Renal pelvis (tissue), 12 donors: ENCODE results near the gene COL4A5. TPM values are rescaled to one million over a fixed set of nuclear protein-coding genes. Genes with fewer than 3 reads are reported as not detected.
"Not testable (repeated sequence)": the region's sequence is repeated elsewhere in the genome, so short reads cannot be mapped to it uniquely, and the experiment has no call there.

Source experiments
- DNase-seq: peaks from one replicate; pipeline ENCODE4 v3.0.0-alpha.2; 2013
- long read RNA-seq, 16 experiments: transcript quantifications; one replicate each; lab custom pipeline, GENCODE V29; 2026
- polyA plus RNA-seq, 3 donors: library from polyadenylated mRNA; unstranded; fragments of 120-200 nt; gene quantifications; one replicate each; pipeline ENCODE4 v1.2.1, GENCODE V29; 2013; ENCODE audit not compliant: insufficient read length in 3 of 3

COL4A5 gene
- 100 to 1,000 TPM; 106 to 138 (median 134) TPM for polyA plus RNA-seq
- long read RNA-seq, donor 1, full-length matches to known transcripts, result 11 of 11 reads
- long read RNA-seq, donor 1, partial matches to known transcripts, result 0 of 11 reads
- long read RNA-seq, donor 1, other reads (novel, unspliced or antisense), result 0 of 11 reads
- long read RNA-seq, donor 2, full-length matches to known transcripts, result 11 of 16 reads
- long read RNA-seq, donor 2, partial matches to known transcripts, result 5 of 16 reads
- long read RNA-seq, donor 2, other reads (novel, unspliced or antisense), result 0 of 16 reads
- long read RNA-seq, donor 3, transcript COL4A5-212 (1 exons, 3,915 nt), result major isoform, 20 of 21 reads
- long read RNA-seq, donor 3, partial matches to known transcripts, result 0 of 21 reads
- long read RNA-seq, donor 3, other reads (novel, unspliced or antisense), result 0 of 21 reads
- long read RNA-seq, donor 4, full-length matches to known transcripts, result 16 of 16 reads
- long read RNA-seq, donor 4, partial matches to known transcripts, result 0 of 16 reads
- long read RNA-seq, donor 4, other reads (novel, unspliced or antisense), result 0 of 16 reads
- long read RNA-seq, donor 5, partial matches to known transcripts, result 0 of 4 reads
- long read RNA-seq, donor 5, other reads (novel, unspliced or antisense), result 0 of 4 reads
- long read RNA-seq, donor 6, transcript COL4A5-212 (1 exons, 3,915 nt), result major isoform, 15 of 29 reads
- long read RNA-seq, donor 6, partial matches to known transcripts, result 12 of 29 reads
- long read RNA-seq, donor 6, other reads (novel, unspliced or antisense), result 0 of 29 reads
- long read RNA-seq, donor 7, full-length matches to known transcripts, result 20 of 20 reads
- long read RNA-seq, donor 7, partial matches to known transcripts, result 0 of 20 reads
- long read RNA-seq, donor 7, other reads (novel, unspliced or antisense), result 0 of 20 reads
- long read RNA-seq, donor 8, full-length matches to known transcripts, result 11 of 11 reads
- long read RNA-seq, donor 8, partial matches to known transcripts, result 0 of 11 reads
- long read RNA-seq, donor 8, other reads (novel, unspliced or antisense), result 0 of 11 reads
- long read RNA-seq, donor 9, full-length matches to known transcripts, result 26 of 35 reads
- long read RNA-seq, donor 9, partial matches to known transcripts, result 9 of 35 reads
- long read RNA-seq, donor 9, other reads (novel, unspliced or antisense), result 0 of 35 reads
- long read RNA-seq, donor 10, transcript COL4A5-212 (1 exons, 3,915 nt), result major isoform, 20 of 23 reads
- long read RNA-seq, donor 10, partial matches to known transcripts, result 0 of 23 reads
- long read RNA-seq, donor 10, other reads (novel, unspliced or antisense), result 0 of 23 reads
- long read RNA-seq, donor 11, transcript COL4A5-212 (1 exons, 3,915 nt), result major isoform, 20 of 20 reads
- long read RNA-seq, donor 11, partial matches to known transcripts, result 0 of 20 reads
- long read RNA-seq, donor 11, other reads (novel, unspliced or antisense), result 0 of 20 reads
- long read RNA-seq, donor 12, full-length matches to known transcripts, result 37 of 42 reads
- long read RNA-seq, donor 12, partial matches to known transcripts, result 5 of 42 reads
- long read RNA-seq, donor 12, other reads (novel, unspliced or antisense), result 0 of 42 reads
- long read RNA-seq, donor 13, transcript COL4A5-212 (1 exons, 3,915 nt), result major isoform, 18 of 18 reads
- long read RNA-seq, donor 13, partial matches to known transcripts, result 0 of 18 reads
- long read RNA-seq, donor 13, other reads (novel, unspliced or antisense), result 0 of 18 reads
- long read RNA-seq, donor 14, transcript COL4A5-212 (1 exons, 3,915 nt), result major isoform, 34 of 63 reads
- long read RNA-seq, donor 14, partial matches to known transcripts, result 27 of 63 reads
- long read RNA-seq, donor 14, other reads (novel, unspliced or antisense), result 0 of 63 reads
- long read RNA-seq, donor 15, full-length matches to known transcripts, result 16 of 22 reads
- long read RNA-seq, donor 15, partial matches to known transcripts, result 6 of 22 reads
- long read RNA-seq, donor 15, other reads (novel, unspliced or antisense), result 0 of 22 reads
- long read RNA-seq, donor 16, full-length matches to known transcripts, result 33 of 33 reads
- long read RNA-seq, donor 16, partial matches to known transcripts, result 0 of 33 reads
- long read RNA-seq, donor 16, other reads (novel, unspliced or antisense), result 0 of 33 reads

- DNase-seq, result peak; percentile 77
These were observed at the start of gene COL4A5 for GRCh38 chrX:108439426-108439942. Gene COL4A5 (plus strand): TSS chrX:108439838. CDS start chrX:108440126, 288 bp downstream.

DNA sequence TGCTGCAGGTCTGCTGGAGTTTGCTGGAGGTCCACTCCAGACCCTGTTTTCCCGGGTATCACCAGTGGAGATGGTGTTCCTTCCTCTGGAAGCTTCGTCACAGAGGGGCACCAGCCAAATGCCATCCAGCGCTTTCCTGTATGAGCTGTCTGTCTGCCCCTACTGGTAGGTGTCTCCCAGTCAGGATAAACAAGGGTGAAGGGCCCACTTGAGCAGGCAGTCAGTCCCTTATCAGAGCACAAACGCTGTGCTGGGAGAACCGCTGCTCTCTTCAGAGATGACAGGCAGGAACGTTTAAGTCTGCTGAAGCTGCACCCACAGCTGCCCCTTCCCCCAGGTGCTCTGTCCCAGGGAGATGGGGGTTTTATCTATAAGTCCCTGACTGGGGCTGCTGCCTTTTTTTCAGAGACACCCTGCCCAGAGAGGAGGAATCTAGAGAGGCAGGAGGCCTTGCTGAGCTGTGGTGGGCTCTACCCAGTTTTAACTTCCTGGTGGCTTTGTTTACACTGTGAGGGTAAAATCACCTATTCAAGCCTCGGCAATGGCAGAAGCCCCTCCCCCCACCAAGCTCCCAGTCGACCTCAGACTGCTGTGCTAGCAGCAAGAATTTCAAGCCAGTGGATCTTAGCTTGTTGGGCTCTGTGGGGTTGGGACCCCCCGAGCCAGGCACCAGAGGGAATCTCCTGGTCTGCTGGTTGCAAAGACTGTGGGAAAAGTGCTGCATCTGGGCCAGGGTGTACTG, 48.5 kb upstream of the COL4A5 start:
- not testable (repeated sequence) for DNase-seq

- DNase-seq, result no peak
These were observed 43.3 kb upstream of the COL4A5 start for GRCh38 chrX:108396188-108396891.

GRCh38 chrX:108396986-108397385, 42.7 kb upstream of the COL4A5 start:
- no peak for DNase-seq

DNA sequence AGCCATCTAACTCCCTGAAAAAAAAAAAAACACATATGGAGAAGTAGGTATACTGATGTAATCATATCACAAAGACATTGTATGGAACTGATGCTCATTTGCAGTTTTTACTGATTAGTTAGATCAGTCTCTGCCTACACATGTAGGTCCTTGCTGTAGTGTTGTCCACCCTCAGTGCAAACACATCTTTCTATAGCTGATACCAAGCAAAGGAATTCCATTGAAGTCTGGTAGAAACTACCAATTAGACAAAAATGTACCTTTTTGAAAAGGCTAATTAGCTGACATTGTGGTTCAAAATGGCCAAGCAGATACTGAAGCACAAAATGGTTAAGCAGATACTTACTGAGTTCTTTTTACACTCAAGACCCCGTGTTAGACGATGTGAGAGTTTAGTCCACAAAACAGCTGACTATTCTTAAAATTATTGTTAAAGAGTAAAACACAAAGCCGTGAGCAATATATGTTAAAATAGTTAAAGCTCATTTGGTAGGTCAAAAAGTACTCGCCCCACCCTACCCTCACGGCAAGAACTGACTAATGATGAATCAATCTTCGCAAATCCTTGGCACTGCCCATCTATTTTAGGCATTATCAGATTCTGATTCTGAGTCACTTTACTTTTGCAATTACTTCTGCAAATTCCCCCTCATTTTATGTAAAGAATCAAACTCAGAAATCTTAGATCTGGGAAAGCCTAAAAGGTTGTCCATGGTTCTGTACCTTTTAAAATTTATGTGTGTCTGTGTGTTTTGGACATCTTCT, 41.8 kb upstream of the COL4A5 start:
- no peak for DNase-seq

- DNase-seq, result no peak
These were observed 40.0 kb upstream of the COL4A5 start for GRCh38 chrX:108399418-108400165.

- DNase-seq, result no peak
These were observed 26.9 kb upstream of the COL4A5 start for GRCh38 chrX:108412783-108413182.

DNA sequence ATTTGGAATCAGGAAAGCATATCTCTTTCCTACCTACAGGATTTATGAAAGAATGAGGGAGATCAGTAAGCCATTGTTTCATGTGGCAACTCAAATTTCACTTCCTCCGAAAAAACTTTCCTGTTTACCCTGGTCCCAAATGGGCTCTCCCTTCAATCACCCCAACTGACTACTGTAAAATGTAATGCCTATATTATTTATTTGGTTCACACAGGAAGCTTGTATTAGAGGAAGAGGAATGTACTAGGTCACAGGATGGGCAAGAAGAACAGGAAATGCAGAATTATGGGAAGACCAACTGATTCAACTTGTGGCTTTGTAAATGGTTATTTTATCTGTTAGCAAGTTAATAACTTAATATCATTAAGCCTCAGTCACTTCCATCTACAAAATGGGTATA, 24.5 kb upstream of the COL4A5 start:
- no peak for DNase-seq

DNA sequence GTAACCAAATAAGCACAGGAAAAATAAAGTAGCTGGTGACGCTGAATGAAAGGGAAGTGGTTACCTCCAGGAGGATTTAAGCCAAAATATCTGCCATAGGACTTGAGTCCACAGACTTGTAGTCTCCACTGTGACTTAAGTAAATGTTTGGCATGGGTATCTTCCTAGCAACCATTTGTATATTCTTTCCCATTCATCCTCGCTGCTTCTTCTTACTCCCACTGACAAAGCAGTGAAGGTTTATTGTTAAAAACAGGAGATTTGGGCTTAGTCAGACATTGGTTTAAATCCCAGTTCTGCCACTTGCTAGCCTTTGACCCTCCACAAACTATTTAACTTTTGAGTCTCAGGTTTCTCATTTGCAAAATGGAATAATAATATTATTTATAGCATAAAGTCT, 23.7 kb upstream of the COL4A5 start:
- DNase-seq, result no peak

DNA sequence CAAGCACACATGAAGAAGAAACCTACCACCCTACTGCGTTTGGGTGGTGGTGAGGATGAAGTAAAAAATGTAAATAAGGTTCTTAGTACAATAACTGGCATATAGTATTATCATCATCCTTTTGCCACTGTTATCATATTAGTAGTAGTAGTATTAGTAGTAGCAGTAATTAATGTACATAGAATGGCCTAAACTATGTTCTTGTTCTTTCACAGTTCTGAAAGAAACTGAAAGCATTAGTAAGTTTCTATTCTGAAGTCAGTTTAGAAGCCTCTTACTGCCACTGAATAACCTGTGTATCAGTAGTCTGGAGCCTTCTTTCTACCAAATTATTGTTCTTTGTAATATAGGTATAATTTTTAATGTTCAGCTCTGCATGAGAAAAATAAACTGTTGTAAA, 22.4 kb upstream of the COL4A5 start:
- DNase-seq, result no peak

- DNase-seq, result no peak
These were observed 20.2 kb upstream of the COL4A5 start for GRCh38 chrX:108419401-108419800.

- DNase-seq, result no peak
These were observed 19.2 kb upstream of the COL4A5 start for GRCh38 chrX:108420481-108420880.

- no peak for DNase-seq
These were observed 13.4 kb upstream of the COL4A5 start for GRCh38 chrX:108426262-108426661.

DNA sequence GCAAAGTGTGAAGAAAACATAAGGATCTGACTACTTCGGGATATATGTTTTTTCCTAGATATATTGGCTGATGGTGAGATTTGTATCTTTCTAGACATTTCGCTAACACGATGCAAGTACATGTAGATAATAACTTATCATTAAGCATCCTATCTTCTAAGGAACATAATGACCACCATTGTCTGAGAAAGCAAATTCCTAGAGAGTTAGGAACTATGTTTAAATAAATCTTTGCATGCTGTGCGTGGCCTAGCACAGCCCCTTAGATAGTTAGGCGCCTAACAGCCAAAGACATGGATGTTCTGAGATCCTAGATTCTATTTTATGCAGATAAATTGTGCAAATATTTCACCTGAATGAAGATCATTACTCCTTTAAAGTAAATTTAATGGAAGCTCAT, 4.4 kb upstream of the COL4A5 start:
- no peak for DNase-seq

DNA sequence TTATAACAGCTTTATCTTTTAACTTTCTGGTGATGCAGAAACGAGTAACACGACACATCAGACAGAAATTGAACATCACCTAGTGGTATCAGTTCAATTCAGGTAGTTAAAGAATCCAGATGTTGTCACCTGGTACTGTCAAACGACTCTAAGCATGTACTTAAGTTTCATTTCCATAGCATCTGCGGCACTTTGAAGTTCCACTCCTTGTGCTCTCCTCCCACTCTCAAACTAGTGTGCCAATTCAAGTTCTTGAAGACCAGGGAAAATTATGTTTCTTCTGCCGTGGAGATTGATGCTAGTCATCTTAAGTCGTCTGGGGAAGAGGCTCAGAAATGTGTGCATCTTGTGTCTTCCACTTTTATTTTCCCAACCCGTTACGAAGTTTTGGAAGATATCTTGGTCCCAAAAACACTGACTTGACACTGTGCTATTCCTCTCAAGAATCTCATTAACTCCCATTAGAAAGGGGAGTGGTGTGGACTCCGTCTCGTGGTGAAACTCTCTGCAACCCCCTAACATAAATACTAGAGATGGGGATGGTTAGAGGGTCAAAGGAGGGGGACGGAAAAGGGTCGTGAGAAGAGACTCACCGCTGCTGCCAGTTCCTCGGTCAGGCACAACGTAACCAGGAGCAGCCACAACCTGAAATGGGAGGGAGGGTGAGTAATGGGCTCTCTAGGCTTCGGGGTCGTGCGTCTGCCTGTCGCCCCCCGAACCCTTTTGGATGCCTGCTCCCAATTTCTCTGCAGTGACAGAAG, 2.1 kb upstream of the COL4A5 start:
- DNase-seq, result peak; percentile 15

DNA sequence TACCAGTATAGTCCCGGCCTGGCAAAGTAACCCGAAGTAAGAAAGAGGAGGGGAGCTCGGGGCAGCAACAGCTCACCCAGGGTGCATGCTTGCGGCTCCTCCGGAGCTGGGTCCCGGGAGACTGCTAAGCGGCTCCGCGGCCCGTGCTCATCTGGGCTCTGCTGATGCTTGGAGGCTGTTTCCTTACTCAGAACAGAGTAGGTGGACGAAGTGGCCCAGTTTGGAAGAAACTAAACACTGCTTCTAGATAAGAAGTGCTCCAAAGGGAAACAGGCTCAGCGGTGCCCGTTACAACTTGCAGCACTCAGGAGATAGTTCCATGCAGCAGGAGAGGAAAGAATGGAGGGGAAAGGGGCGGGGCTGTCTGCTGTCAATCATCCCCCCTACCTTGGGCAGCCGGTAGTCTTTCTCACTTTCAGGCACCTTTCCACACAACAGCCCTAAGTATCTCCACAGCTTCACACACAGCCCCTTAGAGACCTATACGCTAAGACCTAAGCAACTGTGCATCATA, 1.5 kb upstream of the COL4A5 start, which contains the start of gene COL4A6:
Gene COL4A6 (minus strand): TSS at position 313 of the 514 bp plus-strand sequence. CDS start 226 bp downstream, at position 87.
- peak; percentile 16 for DNase-seq
